Nephron progenitor cell (in vitro differentiated cells): ENCODE measurements around the gene TNFRSF4.
A peak's percentile ranks its signal among the peaks of the same experiment; 100 is the strongest.

Source experiments
- DNase-seq: peaks from one replicate; pipeline ENCODE4 v3.0.0; 2021
- H3K27ac Mint-ChIP-seq: 2 replicates; pipeline ENCODE4 v1.8.0; 2021; ENCODE audit warnings: mild to moderate bottlenecking, moderate library complexity, mixed read lengths
- H3K27me3 Mint-ChIP-seq: 2 replicates; pipeline ENCODE4 v1.8.0; 2021; ENCODE audit warnings: mild to moderate bottlenecking, low read depth, mixed read lengths; ENCODE audit not compliant: poor library complexity
- H3K36me3 Mint-ChIP-seq: 2 replicates; pipeline ENCODE4 v1.8.0; 2021; ENCODE audit warnings: low read depth, mixed read lengths
- H3K4me1 Mint-ChIP-seq: 2 replicates; pipeline ENCODE4 v1.8.0; 2021; ENCODE audit warnings: mixed read lengths
- H3K4me3 Mint-ChIP-seq: 2 replicates; pipeline ENCODE4 v1.8.0; 2021; ENCODE audit warnings: mild to moderate bottlenecking, moderate library complexity, mixed read lengths
- H3K9me3 Mint-ChIP-seq: 2 replicates; pipeline ENCODE4 v1.8.0; 2021; ENCODE audit warnings: mild to moderate bottlenecking, moderate library complexity, mixed read lengths
- CTCF ChIP-seq: fragments of 200-600 bp; sonication (generic); IDR thresholded peaks from 2 replicates; pipeline ENCODE4 v1.5.0; 2021; ENCODE audit warnings: antibody characterized with exemption

The TNFRSF4 gene

GRCh38 chr1:1239614-1240347, 25.8 kb upstream of the TNFRSF4 start:
- no peak for TF ChIP-seq CTCF

GRCh38 chr1:1239227-1239613, 25.3 kb upstream of the TNFRSF4 start:
- H3K27me3 Mint-ChIP-seq, result no peaks in the 10 kb centered on the region
- H3K27ac Mint-ChIP-seq, result no peak overlapping the region
- no peak overlapping the region for H3K4me3 Mint-ChIP-seq
- H3K4me1 Mint-ChIP-seq, result peaks cover 28% of the 10 kb centered on the region
- no peak for DNase-seq
- peaks cover 10% of the 10 kb centered on the region for H3K36me3 Mint-ChIP-seq
- TF ChIP-seq CTCF, result no peak
- H3K9me3 Mint-ChIP-seq, result no peaks in the 10 kb centered on the region

More at GRCh38 chr1:1239614-1240347, 25.8 kb upstream of the TNFRSF4 start:
- Mint-ChIP-seq H3K9me3 (no peaks in the 10 kb centered on the region), H3K4me1 (peaks cover 22% of the 10 kb centered on the region), H3K27ac (no peak overlapping the region), H3K4me3 (no peak overlapping the region), H3K36me3 (peaks cover 4% of the 10 kb centered on the region), H3K27me3 (no peaks in the 10 kb centered on the region)
- DNase-seq, result peak; percentile 82

- H3K4me3 Mint-ChIP-seq, result no peak overlapping the region
- H3K36me3 Mint-ChIP-seq, result peaks cover 14% of the 10 kb centered on the region
- DNase-seq, result no peak
- H3K27me3 Mint-ChIP-seq, result no peaks in the 10 kb centered on the region
- H3K4me1 Mint-ChIP-seq, result peaks cover 33% of the 10 kb centered on the region
- H3K9me3 Mint-ChIP-seq, result no peaks in the 10 kb centered on the region
- no peak for TF ChIP-seq CTCF
- H3K27ac Mint-ChIP-seq, result no peak overlapping the region
These were observed 24.8 kb upstream of the TNFRSF4 start for GRCh38 chr1:1238702-1239178.

GRCh38 chr1:1237874-1238701, 24.1 kb upstream of the TNFRSF4 start:
- no peak overlapping the region for H3K27ac Mint-ChIP-seq
- H3K36me3 Mint-ChIP-seq, result peaks cover 20% of the 10 kb centered on the region
- no peak overlapping the region for H3K4me3 Mint-ChIP-seq
- no peak for DNase-seq
- H3K27me3 Mint-ChIP-seq, result no peaks in the 10 kb centered on the region
- no peak for TF ChIP-seq CTCF
- peaks cover 39% of the 10 kb centered on the region for H3K4me1 Mint-ChIP-seq
- peaks cover 4% of the 10 kb centered on the region for H3K9me3 Mint-ChIP-seq

- Mint-ChIP-seq H3K27me3 (no peaks in the 10 kb centered on the region), H3K36me3 (peaks cover 20% of the 10 kb centered on the region), H3K9me3 (peaks cover 4% of the 10 kb centered on the region), H3K27ac (peak overlapping the region; percentile 74), H3K4me1 (peaks cover 39% of the 10 kb centered on the region), H3K4me3 (no peak overlapping the region)
- no peak for DNase-seq
- TF ChIP-seq CTCF, result no peak
These were observed 23.3 kb upstream of the TNFRSF4 start for GRCh38 chr1:1236945-1237873.
